HepG2 (cell line): Measurements from ENCODE around the gene PLEKHH3. TPM values are rescaled to one million over a fixed set of nuclear protein-coding genes. Genes with fewer than 3 reads are reported as not detected.
A peak's percentile ranks its signal among the peaks of the same experiment; 100 is the strongest.

Source experiments
- EED ChIP-seq: sonication (generic); formaldehyde crosslinking; IDR thresholded peaks from 2 replicates; pipeline ENCODE4 v1.5.0; 2020; ENCODE audit warnings: mild to moderate bottlenecking, missing genetic modification reagents
- MAZ ChIP-seq, 2 experiments: sonication (generic) in 1 of 2; formaldehyde crosslinking in 1 of 2; IDR thresholded peaks; 2 replicates each; pipeline versions ENCODE4 v1.5.0 to v1.6.1; 2012 to 2020; ENCODE audit warnings: low read depth in 2 of 2, mild to moderate bottlenecking in 2 of 2, borderline replicate concordance in 1 of 2, improper control_type of control experiment in 1 of 2, low read length in 1 of 2, missing genetic modification reagents in 1 of 2, moderate library complexity in 1 of 2
- MED8 ChIP-seq: sonication (generic); formaldehyde crosslinking; IDR thresholded peaks from 2 replicates; pipeline ENCODE4 v1.8.1; 2023; ENCODE audit warnings: mild to moderate bottlenecking, missing genetic modification reagents; ENCODE audit not compliant: insufficient replicate concordance
- MYC ChIP-seq: sonication (generic); formaldehyde crosslinking; IDR thresholded peaks from 2 replicates; pipeline ENCODE4 v1.9.0; 2021; ENCODE audit warnings: missing genetic modification reagents, borderline replicate concordance
- NAIF1 ChIP-seq: sonication (generic); formaldehyde crosslinking; IDR thresholded peaks from 2 replicates; pipeline ENCODE4 v1.5.0; 2020; ENCODE audit warnings: mild to moderate bottlenecking, missing genetic modification reagents, borderline replicate concordance
- NRL ChIP-seq: sonication (generic); formaldehyde crosslinking; IDR thresholded peaks from 2 replicates; pipeline ENCODE4 v1.5.0; 2020; ENCODE audit warnings: missing genetic modification reagents, mild to moderate bottlenecking, moderate library complexity, borderline replicate concordance
- ONECUT2 ChIP-seq: sonication (generic); formaldehyde crosslinking; IDR thresholded peaks from 2 replicates; pipeline ENCODE4 v1.4.0; 2020; ENCODE audit warnings: missing genetic modification reagents
- PLRG1 ChIP-seq: fragments of 450-650 bp; conservative IDR thresholded peaks from 2 replicates; pipeline ENCODE4 v1.6.1; 2016
- PRMT3 ChIP-seq: sonication (generic); formaldehyde crosslinking; IDR thresholded peaks from 2 replicates; pipeline ENCODE4 v1.8.1; 2022; ENCODE audit warnings: low read depth, mild to moderate bottlenecking, moderate library complexity, missing genetic modification reagents, borderline replicate concordance
- SPEN ChIP-seq: sonication (generic); formaldehyde crosslinking; IDR thresholded peaks from 2 replicates; pipeline ENCODE4 v1.5.1; 2020; ENCODE audit warnings: low read depth, mild to moderate bottlenecking, missing genetic modification reagents
- ZNF260 ChIP-seq: sonication (generic); formaldehyde crosslinking; IDR thresholded peaks from 2 replicates; pipeline ENCODE4 v1.4.0; 2020; ENCODE audit warnings: missing genetic modification reagents, low read depth, mild to moderate bottlenecking, borderline replicate concordance
- ZNF530 ChIP-seq: sonication (generic); formaldehyde crosslinking; IDR thresholded peaks from 2 replicates; pipeline ENCODE4 v1.5.0; 2020; ENCODE audit warnings: low read depth, mild to moderate bottlenecking, missing genetic modification reagents
- ZNF788 ChIP-seq: sonication (generic); formaldehyde crosslinking; IDR thresholded peaks from 2 replicates; pipeline ENCODE4 v1.5.0; 2020; ENCODE audit warnings: mild to moderate bottlenecking, missing genetic modification reagents, borderline replicate concordance
- ZSCAN20 ChIP-seq: sonication (generic); formaldehyde crosslinking; IDR thresholded peaks from 2 replicates; pipeline ENCODE4 v1.4.0; 2020; ENCODE audit warnings: missing genetic modification reagents, mild to moderate bottlenecking, borderline replicate concordance
- polyA plus RNA-seq, 8 experiments: library from polyadenylated mRNA; depleted of rRNA in 3 of 8; stranded (reverse) in 7 of 8; unstranded in 1 of 8; fragments of >200 nt; fragmentation: Illumina TruSeq in 4 of 8; extraction: Trizol in 4 of 8; gene quantifications; 2 replicates each; pipeline versions ENCODE4 v1.2.1 to v1.2.3, GENCODE V29; 2011 to 2016; ENCODE audit warnings: low read depth in 4 of 8, missing spikeins in 1 of 8, mixed read lengths in 1 of 8; ENCODE audit not compliant: insufficient read depth in 1 of 8
- total RNA-seq, 5 experiments: library from RNA; depleted of rRNA; stranded (reverse); fragments of >200 nt; fragmentation: Illumina TruSeq; extraction: Trizol; gene quantifications; 2 replicates each; pipeline ENCODE4 v1.2.3, GENCODE V29; 2016; ENCODE audit warnings: low read depth in 1 of 5
- TF ChIP-seq, protein P1 (sequence below): sonication (generic); formaldehyde crosslinking; IDR thresholded peaks from 2 replicates; pipeline ENCODE4 v1.5.0; 2020; ENCODE audit warnings: mild to moderate bottlenecking, missing genetic modification reagents, borderline replicate concordance
- TF ChIP-seq, protein P2 (sequence below): sonication (generic); formaldehyde crosslinking; IDR thresholded peaks from 2 replicates; pipeline ENCODE4 v1.4.0; 2020; ENCODE audit warnings: missing genetic modification reagents
- TF ChIP-seq, protein P3 (sequence below): sonication (generic); IDR thresholded peaks from 2 replicates; pipeline ENCODE4 v1.6.1; 2016; ENCODE audit warnings: low read depth, borderline replicate concordance
- TF ChIP-seq, protein P4 (sequence below): sonication (generic); formaldehyde crosslinking; IDR thresholded peaks from 2 replicates; pipeline ENCODE4 v1.4.0; 2020; ENCODE audit warnings: mild to moderate bottlenecking, missing genetic modification reagents

The PLEKHH3 gene
- total and polyA plus RNA-seq, 2 of the 13 experiments (the other 11 are each of a cell fraction or from before 2014, with no cell fraction given), result 6.0 to 19.9 TPM

DNA sequence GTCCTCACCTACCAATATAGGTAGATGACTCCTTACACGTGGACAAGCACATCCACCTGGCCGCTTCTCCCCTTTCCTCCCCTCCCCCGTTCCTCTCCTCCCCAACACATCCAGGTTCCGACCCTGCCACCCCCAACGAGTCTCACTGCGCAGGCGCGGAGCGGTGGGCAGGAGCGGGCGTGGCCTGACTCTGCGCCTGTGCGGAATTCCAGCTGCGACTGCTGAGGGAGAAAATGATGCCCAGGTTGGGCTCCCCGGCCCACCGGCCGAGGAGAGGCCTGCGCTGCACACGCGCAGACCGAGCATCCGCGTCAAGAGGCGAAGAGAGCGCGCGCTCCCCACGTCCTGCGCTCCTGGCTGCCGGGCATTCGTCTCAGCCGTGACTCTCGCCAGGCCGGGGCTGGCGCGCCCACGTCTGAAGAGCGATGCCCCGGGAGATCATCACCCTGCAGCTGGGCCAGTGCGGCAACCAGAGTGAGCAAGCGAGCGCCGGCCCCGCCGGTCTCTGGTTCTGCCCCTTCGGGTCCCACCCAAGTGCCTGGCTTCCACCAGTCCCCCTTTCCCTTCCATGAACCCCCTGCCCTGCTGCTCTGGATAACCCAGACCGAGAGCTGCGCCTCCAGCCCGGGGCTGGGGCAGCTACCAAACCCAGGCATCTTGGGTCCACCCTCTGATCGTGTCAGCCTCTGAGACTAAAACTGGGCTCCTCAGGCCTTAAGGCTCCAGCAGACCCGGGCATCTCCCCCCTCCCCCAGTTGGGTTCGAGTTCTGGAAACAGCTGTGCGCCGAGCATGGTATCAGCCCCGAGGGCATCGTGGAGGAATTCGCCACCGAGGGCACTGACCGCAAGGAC, 17.5 kb downstream of the PLEKHH3 start, which contains the start of gene TUBG2 (continued):
- no peak; the same call in 1 of the 2 replicates for TF ChIP-seq PRMT3 (CRISPR knock-in tag)
- peak; percentile 94 for TF ChIP-seq NRL (CRISPR knock-in tag)
- TF ChIP-seq MYC (CRISPR knock-in tag), result peak; percentile 50; the same call in 1 of the 2 replicates
- TF ChIP-seq, protein P1, sequence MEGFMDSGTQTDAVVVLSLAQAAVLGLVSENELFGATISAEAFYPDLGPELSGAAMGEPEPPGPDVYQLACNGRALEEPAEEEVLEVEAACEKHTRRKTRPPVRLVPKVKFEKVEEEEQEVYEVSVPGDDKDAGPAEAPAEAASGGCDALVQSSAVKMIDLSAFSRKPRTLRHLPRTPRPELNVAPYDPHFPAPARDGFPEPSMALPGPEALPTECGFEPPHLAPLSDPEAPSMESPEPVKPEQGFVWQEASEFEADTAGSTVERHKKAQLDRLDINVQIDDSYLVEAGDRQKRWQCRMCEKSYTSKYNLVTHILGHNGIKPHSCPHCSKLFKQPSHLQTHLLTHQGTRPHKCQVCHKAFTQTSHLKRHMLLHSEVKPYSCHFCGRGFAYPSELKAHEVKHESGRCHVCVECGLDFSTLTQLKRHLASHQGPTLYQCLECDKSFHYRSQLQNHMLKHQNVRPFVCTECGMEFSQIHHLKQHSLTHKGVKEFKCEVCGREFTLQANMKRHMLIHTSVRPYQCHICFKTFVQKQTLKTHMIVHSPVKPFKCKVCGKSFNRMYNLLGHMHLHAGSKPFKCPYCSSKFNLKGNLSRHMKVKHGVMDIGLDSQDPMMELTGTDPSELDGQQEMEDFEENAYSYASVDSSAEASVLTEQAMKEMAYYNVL (CRISPR knock-in tag), result peak; percentile 84; the same call in 1 of the 2 replicates
- TF ChIP-seq MED8, result peak; percentile 48
- TF ChIP-seq MAZ (IDR thresholded peaks at IDR 0.05; ENCODE audit: borderline replicate concordance, low read depth, low read length), result no peak
- 0 out of 2 replicates have a peak, but pooled peaks have one; percentile 24 for TF ChIP-seq MAZ (CRISPR knock-in tag; IDR thresholded peaks at IDR 0.05; ENCODE audit: low read depth)
- peak; percentile 60; the same call in 1 of the 2 replicates for TF ChIP-seq EED
- TF ChIP-seq, protein P2, sequence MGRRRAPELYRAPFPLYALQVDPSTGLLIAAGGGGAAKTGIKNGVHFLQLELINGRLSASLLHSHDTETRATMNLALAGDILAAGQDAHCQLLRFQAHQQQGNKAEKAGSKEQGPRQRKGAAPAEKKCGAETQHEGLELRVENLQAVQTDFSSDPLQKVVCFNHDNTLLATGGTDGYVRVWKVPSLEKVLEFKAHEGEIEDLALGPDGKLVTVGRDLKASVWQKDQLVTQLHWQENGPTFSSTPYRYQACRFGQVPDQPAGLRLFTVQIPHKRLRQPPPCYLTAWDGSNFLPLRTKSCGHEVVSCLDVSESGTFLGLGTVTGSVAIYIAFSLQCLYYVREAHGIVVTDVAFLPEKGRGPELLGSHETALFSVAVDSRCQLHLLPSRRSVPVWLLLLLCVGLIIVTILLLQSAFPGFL (CRISPR knock-in tag), result no peak; the same call in 1 of the 2 replicates
- no peak for TF ChIP-seq ONECUT2 (CRISPR knock-in tag)
- TF ChIP-seq, protein P3, sequence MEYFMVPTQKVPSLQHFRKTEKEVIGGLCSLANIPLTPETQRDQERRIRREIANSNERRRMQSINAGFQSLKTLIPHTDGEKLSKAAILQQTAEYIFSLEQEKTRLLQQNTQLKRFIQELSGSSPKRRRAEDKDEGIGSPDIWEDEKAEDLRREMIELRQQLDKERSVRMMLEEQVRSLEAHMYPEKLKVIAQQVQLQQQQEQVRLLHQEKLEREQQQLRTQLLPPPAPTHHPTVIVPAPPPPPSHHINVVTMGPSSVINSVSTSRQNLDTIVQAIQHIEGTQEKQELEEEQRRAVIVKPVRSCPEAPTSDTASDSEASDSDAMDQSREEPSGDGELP, result peak; percentile 91; the same call in 1 of the 2 replicates
- TF ChIP-seq PLRG1, result no peak
- TF ChIP-seq SPEN (CRISPR knock-in tag), result peak; percentile 86
- no peak for TF ChIP-seq ZNF530 (CRISPR knock-in tag)
- no peak for TF ChIP-seq ZNF260 (CRISPR knock-in tag)
- TF ChIP-seq ZNF788, result peak; percentile 47; the same call in 1 of the 2 replicates
- no peak for TF ChIP-seq ZSCAN20 (CRISPR knock-in tag)
- TF ChIP-seq, protein P4, sequence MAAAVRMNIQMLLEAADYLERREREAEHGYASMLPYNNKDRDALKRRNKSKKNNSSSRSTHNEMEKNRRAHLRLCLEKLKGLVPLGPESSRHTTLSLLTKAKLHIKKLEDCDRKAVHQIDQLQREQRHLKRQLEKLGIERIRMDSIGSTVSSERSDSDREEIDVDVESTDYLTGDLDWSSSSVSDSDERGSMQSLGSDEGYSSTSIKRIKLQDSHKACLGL (CRISPR knock-in tag), result peak; percentile 89
- 0 out of 2 replicates have a peak, but pooled peaks have one; percentile 22 for TF ChIP-seq NAIF1 (CRISPR knock-in tag)
